ENCODE measurements around the gene MDP1.

The MDP1 gene

DNA sequence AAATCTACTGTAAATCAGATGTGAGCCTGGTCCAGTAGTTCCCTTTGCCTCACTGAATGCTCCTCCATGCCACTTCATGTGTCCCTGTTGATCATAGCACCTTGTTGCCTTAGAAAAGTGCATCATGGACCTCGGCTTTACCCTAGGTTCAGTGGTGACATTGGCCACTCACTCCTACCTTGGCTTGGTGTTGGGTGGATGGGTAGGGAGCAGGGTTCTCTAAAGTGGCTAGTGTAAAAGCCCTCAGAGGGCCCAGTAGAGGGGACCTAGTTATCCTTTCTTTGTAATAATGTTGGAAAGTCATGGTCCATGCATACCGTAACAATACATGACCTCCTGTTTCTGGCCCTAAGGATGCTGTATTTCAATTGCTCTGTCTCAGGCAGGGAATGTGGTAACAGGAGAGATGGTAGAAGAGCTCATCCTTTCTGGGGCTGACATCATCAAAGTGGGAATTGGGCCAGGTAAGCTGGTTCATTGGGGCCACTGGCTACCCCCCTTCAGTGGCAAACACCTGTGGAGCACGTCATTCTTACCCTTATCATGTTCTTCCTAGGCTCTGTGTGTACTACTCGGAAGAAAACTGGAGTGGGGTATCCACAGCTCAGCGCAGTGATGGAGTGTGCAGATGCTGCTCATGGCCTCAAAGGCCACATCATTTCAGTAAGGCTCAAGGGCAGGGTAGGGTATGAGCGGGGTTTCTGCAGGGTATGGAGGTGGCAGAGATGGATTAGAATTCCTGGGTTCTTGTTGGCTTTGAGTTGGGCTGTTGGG is 21.0 kb upstream of the MDP1 start:
- ATAC-seq (ENCODE audit: low read depth) = no peak
- DNase-seq (ENCODE audit: low spot score) = no peak
- H3K4me1 ChIP-seq (ENCODE audit: insufficient read depth, poor library complexity, severe bottlenecking) = peaks cover 24% of the 10 kb centered on the region
- no peak overlapping the region for H3K27ac ChIP-seq (ENCODE audit: poor library complexity, severe bottlenecking)
- TF ChIP-seq, protein P1, sequence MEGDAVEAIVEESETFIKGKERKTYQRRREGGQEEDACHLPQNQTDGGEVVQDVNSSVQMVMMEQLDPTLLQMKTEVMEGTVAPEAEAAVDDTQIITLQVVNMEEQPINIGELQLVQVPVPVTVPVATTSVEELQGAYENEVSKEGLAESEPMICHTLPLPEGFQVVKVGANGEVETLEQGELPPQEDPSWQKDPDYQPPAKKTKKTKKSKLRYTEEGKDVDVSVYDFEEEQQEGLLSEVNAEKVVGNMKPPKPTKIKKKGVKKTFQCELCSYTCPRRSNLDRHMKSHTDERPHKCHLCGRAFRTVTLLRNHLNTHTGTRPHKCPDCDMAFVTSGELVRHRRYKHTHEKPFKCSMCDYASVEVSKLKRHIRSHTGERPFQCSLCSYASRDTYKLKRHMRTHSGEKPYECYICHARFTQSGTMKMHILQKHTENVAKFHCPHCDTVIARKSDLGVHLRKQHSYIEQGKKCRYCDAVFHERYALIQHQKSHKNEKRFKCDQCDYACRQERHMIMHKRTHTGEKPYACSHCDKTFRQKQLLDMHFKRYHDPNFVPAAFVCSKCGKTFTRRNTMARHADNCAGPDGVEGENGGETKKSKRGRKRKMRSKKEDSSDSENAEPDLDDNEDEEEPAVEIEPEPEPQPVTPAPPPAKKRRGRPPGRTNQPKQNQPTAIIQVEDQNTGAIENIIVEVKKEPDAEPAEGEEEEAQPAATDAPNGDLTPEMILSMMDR (IDR thresholded peaks at IDR 0.05; ENCODE audit: poor library complexity, severe bottlenecking) = no peak
- H3K9me3 ChIP-seq (ENCODE audit: severe bottlenecking) = no peaks in the 10 kb centered on the region
- no peaks in the 10 kb centered on the region for H3K27me3 ChIP-seq (ENCODE audit: insufficient read depth, poor library complexity, severe bottlenecking)
- no peak overlapping the region for H3K4me3 ChIP-seq (ENCODE audit: severe bottlenecking)
- peaks cover 83% of the 10 kb centered on the region for H3K36me3 ChIP-seq (ENCODE audit: low read depth)

DNA sequence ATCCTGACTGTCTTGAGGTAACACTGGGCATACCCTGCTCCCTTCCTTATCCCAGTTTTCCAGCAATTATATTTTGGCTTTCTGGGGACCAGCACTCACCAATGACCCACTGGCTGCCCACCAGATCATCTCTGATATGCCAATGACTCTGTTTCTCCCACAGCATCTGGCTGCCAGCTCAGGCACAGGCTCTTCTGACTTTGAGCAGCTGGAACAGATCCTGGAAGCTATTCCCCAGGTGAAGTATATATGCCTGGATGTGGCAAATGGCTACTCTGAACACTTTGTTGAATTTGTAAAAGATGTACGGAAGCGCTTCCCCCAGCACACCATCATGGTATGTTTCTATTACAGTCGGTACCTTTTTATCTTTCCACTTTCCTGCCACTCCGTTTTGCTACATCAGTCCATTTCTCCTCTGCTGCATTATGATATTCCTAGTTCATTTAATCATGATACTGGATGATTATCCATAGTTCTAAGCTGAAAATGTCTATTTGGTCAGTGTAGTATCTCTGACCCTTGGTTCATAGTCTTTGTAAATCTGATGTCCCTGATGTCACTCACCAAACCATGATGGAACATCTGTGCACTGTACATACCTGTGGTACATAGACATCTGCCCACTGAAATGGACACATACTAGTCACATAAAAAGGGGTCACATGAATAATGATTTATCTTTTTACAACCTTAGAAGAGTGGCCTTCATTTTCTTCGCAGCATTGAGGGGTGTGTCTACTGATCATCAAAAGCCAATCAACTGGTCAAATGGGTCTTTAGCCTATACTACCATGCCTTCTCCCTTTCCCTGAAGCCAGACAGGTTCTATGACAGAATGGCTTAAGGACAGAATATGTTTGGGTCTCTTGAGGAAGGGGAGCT is 20.2 kb upstream of the MDP1 start:
- TF ChIP-seq, protein P1 (IDR thresholded peaks at IDR 0.05; ENCODE audit: poor library complexity, severe bottlenecking) = no peak

DNA sequence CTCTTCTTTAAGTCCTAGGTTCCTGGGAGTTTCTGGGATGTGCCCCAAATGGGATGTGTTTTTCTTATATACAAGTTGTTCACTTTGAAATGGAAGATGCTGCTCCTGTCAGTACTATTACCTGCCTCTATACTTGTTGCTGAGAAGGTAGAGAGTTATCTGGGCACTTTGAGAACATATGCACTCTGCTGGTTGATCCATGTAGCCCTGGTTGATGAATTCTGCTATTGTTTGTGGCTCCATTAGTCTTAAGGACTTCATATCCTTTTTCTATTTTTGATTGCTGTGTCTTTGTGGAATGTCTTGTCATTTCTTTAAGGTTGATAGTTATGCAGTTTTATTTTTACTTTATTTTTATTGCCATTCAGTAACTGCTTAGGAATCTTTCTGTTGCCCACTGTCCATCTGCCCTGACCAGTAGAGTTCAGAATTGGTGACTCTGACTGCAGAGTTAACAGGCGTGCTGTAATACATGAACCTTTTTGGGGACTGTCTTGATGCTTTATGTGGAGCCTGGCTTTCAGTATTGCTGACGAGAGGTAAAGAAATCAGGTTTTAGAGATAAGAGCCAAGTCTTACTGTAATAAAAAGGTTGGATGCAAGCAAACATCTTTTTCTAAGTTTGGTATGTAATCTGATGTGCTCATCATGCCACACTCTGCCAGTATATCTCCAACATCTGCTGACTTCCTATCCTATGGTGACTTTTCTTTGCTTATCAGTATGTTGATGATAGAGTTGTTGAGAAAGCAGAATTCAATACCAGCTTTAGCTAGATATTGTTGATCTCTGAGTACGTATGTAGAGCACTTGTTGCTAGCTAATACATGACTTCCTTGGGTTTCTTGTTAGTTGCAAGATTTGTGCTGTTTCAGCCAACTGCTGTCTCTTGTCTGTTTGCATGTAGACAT is 18.5 kb upstream of the MDP1 start:
- ATAC-seq (ENCODE audit: low read depth) = no peak
- TF ChIP-seq, protein P1 (IDR thresholded peaks at IDR 0.05; ENCODE audit: poor library complexity, severe bottlenecking) = no peak
- no peaks in the 10 kb centered on the region for H3K9me3 ChIP-seq (ENCODE audit: severe bottlenecking)
- peaks cover 20% of the 10 kb centered on the region for H3K4me1 ChIP-seq (ENCODE audit: insufficient read depth, poor library complexity, severe bottlenecking)
- H3K27me3 ChIP-seq (ENCODE audit: insufficient read depth, poor library complexity, severe bottlenecking) = no peaks in the 10 kb centered on the region
- peaks cover 71% of the 10 kb centered on the region for H3K36me3 ChIP-seq (ENCODE audit: low read depth)
- no peak overlapping the region for H3K4me3 ChIP-seq (ENCODE audit: severe bottlenecking)
- no peak for DNase-seq (ENCODE audit: low spot score)
- no peak overlapping the region for H3K27ac ChIP-seq (ENCODE audit: poor library complexity, severe bottlenecking)

More for the DNA sequence above, 20.2 kb upstream of the MDP1 start:
- no peak for ATAC-seq (ENCODE audit: low read depth)
- Histone ChIP-seq H3K4me1 (ENCODE audit: insufficient read depth, poor library complexity, severe bottlenecking) (peaks cover 23% of the 10 kb centered on the region), H3K27me3 (ENCODE audit: insufficient read depth, poor library complexity, severe bottlenecking) (no peaks in the 10 kb centered on the region), H3K4me3 (ENCODE audit: severe bottlenecking) (no peak overlapping the region), H3K36me3 (ENCODE audit: low read depth) (peaks cover 79% of the 10 kb centered on the region), H3K27ac (ENCODE audit: poor library complexity, severe bottlenecking) (no peak overlapping the region), H3K9me3 (ENCODE audit: severe bottlenecking) (no peaks in the 10 kb centered on the region)
- DNase-seq (ENCODE audit: low spot score) = no peak

DNA sequence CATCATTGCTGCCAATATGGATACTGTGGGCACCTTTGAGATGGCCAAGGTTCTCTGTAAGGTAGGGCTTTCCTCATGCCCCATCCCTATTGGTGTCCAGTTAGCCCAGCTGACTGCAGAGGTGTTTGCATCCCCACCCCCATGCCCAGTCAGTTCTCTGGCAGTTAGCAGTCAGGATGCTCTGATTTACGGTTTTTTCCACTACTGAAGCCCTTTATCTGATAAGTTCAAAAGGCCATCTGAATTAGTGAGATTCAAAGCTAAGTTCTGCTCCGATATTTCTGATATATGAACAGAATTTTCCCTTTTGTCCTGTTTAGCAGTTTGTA is 17.6 kb upstream of the MDP1 start:
- Histone ChIP-seq H3K36me3 (ENCODE audit: low read depth) (peaks cover 68% of the 10 kb centered on the region), H3K27me3 (ENCODE audit: insufficient read depth, poor library complexity, severe bottlenecking) (no peaks in the 10 kb centered on the region), H3K27ac (ENCODE audit: poor library complexity, severe bottlenecking) (peak overlapping the region; percentile 76), H3K9me3 (ENCODE audit: severe bottlenecking) (no peaks in the 10 kb centered on the region), H3K4me1 (ENCODE audit: insufficient read depth, poor library complexity, severe bottlenecking) (peaks cover 21% of the 10 kb centered on the region), H3K4me3 (ENCODE audit: severe bottlenecking) (peak overlapping the region; percentile 67)
- ATAC-seq (ENCODE audit: low read depth) (no peak), DNase-seq (ENCODE audit: low spot score) (no peak)
- TF ChIP-seq, protein P1 (IDR thresholded peaks at IDR 0.05; ENCODE audit: poor library complexity, severe bottlenecking) = no peak
